Hematopoietic multipotent progenitor cell treated with erythropoietin and hydrocortisone succinate and interleukin-3 and kit ligand, for 4 days (in vitro differentiated cells): ENCODE data around the gene ADAP1.

ENCODE experiments used
- DNase-seq: peaks from one replicate; pipeline ENCODE4 v3.0.0-alpha.2; 2015

ADAP1 gene

DNA sequence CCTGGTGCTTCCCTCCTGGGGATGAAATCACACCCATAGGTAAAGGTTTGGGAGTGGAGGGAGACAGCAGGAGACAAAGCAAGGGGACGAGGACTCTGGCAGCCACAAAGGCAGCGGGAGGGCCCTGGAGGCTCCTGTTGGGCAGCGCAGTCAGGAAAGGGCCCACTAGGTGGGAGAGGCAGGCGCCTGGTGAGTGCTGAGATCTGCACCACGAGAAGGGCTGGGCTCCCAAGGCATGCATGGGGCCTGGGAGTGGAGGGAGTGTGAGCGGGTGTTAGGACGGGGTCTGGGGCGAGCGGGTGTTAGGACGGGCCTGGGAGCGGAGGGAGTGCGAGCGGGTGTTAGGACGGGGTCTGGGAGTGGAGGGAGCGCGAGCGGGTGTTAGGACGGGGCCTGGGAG is 65.1 kb downstream of the ADAP1 start:
- no peak for DNase-seq

DNA sequence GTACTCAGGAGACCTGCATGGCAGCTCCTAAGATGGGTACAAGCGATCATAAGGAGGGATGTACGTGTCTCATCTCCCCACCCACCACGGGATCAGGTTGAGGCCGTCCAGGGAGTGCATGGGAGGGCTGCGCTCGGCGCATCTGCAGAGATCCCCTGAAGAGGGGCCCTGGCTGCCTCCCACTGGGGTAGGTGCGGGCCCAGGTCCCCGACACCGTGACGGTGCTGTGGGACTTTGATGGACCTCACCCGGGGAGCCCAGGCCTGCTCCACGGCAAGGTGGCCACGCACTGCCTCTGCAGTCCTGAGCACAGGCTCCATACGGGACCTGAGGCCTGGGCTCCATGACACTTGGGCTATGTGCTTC is 65.5 kb downstream of the ADAP1 start:
- DNase-seq, result no peak

DNA sequence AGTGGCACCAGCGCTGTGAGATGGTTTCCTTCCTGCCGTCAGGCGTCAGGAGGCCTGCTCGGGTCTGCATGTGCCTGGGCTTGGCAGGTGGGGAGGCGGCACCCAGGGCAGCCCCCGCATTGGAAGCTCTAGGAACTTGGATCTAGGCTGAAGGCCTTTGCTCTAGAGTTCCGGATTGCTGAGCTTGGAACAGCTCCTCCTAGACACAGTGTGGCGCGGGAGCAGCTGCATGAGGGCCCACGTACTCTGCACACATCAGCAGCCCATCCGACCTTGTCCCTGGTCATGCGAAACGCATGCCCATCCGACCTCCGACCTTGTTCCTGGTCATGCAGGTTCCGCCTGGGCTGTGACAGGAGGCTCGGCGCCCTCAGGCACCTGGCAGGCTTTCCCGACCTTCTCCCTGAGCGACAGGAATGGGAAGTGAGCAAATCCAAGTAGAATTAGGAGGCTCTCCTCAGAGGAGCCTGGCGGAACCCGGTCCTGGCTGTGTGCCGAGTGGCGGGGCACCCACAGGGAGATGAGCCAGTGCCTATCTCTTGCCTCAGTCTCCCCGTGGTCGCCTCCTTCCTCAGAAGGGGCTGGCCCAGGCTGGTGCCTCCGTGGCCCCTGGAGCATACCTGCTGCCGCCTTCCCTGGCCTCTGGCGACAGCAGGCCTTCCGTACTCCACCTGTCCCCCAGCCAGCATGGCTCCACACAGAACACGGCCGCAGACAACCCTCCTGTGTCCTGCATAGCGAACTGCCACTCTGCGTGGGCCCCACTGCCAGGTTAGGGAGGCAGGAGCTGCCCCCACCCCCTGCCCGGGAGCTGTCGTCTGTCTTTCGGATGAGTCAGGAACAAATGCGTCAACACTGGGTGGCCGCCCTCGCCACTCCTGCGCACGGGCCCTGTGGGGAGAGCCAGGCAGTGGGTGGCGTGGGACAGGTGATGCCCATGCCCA is 66.1 kb downstream of the ADAP1 start:
- DNase-seq, result no peak

DNA sequence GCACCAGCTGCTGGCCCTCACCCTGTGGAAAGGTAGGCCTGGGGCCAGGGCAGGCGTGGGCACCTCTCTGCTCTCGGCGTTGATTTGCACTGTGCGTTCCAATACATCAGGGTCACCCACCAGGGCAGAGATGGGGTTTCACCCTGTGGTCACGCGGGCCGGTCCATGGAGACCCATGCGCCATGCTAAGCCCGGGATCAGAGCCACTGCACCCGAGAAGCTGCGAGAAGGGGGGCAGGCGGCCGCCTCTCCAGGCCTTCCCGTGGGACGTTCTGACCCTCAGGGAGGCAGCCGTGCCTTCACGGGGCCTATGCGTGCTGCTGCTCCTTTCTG is 67.0 kb downstream of the ADAP1 start:
- DNase-seq, result no peak

DNA sequence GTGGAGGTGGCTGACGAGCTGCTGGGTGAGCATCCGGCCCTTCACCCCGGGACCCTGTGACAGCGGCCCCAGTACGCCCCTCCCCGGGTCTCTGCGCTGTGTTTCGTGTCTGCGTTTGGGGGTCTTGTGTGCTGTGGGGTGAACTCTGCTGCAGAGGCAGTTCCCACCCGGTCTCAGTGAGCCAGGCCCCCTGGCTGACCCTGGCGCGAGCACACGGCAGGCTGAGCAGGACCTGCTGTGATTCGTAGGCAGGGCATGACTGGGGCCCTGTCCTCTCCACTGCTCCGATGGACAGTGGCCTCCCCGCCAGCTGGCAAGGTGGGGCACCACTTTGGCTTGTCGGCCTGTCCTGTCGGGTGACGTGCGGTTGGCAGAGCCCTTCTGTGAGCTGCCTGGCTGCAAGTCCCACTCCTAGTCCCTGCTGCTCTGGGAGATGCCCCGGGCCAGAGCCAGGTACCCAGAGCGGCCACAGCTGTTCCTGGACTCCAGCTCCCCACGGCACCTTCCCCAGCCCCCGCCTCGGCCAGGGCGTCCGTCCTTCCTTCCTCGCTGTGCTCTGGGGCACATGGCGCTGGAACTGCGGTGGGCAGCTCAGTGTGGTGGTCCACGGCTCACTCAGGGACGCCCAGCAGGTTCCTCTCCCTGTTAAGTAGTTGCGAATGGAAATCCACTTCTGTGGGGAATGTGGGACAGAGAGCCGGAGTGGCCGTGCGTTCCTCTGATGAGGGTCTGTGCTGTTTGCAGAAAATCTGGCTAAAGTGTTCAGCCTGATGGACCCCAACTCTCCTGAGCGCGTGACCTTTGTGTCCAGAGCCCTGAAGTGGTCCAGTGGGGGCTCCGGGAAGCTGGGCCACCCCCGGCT is 67.6 kb downstream of the ADAP1 start:
- no peak for DNase-seq

DNA sequence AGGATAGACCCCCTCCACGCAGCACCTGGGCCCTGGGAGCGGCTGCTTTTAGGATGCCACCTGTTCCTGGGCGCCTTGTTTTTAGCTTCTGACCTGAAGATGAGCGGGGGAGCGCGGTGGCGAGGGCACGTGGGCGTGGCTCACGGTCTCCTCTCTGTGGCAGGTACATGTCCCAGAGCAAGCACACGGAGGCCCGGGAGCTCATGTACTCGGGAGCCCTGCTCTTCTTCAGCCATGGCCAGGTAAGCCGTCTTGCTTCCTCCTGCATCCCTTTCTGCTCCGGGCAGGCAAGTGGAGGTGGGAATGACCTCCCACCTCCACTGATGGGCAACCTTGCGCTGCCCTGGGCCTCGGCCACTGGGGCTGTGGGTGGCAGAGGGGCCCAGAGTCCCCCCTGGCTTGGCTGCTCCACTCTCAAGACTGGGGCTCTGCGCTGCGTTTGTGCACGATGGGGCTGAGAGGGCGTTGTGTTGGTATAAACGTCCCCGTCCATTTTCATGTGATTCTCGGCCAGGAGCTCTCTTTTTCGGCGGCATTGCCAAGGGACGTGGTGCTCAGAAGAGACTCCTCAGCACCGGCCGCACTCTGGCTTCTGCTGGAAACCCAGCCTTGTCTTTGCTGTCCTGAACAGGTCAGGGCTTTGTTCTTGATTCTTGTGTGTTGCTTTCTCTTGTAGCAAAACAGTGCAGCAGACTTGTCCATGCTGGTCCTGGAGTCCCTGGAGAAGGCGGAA is 68.4 kb downstream of the ADAP1 start:
- DNase-seq, result no peak

- DNase-seq, result no peak
These were observed 69.1 kb downstream of the ADAP1 start for GRCh38 chr7:885261-885892.

- DNase-seq, result no peak
These were observed 70.1 kb downstream of the ADAP1 start for GRCh38 chr7:884191-885003.

GRCh38 chr7:883055-884021 is 71.1 kb downstream of the ADAP1 start:
- DNase-seq, result no peak

- DNase-seq, result no peak
These were observed 72.0 kb downstream of the ADAP1 start for GRCh38 chr7:882336-883035.

DNA sequence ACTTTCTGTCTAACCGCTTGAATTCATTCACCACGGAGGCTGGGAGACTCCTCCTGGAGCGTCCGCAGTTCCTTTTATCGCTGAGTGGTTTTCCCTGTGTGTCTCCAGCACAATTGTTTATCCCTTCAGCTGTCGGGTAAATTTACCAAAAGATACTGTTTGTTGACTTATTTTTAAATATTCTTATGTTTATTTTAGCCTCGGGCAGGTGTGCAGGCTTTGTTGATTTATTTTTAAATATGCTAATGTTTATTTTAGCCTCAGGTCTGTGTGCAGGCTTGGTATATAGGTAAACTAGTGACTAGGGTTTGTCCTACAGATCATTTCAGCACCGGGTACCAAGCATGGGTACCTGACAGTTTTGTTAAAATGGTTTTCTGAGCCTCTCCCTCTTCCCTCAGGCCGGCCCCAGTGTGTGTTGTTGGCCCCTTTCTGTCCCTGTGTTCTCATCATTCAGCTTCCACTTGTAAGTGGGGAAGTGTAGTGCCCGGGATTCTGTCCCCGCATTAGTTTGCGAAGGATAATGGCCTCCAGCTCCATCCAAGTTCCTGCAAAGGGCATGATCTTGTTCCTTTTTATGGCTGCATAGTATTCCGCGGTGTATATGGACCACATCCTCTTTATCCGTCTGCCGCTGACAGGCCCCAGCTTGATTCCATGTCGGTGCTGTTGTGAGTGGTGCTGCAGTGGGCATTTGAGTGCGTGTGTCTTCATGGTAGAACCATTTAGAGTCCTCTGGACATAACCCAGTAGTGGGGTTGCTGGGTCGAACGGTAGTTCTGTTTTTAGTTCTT is 72.8 kb downstream of the ADAP1 start:
- DNase-seq, result no peak

- no peak for DNase-seq
These were observed 74.0 kb downstream of the ADAP1 start for GRCh38 chr7:880450-880849.

GRCh38 chr7:879706-880105 is 74.8 kb downstream of the ADAP1 start:
- no peak for DNase-seq

- no peak for DNase-seq
These were observed 75.4 kb downstream of the ADAP1 start for GRCh38 chr7:879093-879492.

DNA sequence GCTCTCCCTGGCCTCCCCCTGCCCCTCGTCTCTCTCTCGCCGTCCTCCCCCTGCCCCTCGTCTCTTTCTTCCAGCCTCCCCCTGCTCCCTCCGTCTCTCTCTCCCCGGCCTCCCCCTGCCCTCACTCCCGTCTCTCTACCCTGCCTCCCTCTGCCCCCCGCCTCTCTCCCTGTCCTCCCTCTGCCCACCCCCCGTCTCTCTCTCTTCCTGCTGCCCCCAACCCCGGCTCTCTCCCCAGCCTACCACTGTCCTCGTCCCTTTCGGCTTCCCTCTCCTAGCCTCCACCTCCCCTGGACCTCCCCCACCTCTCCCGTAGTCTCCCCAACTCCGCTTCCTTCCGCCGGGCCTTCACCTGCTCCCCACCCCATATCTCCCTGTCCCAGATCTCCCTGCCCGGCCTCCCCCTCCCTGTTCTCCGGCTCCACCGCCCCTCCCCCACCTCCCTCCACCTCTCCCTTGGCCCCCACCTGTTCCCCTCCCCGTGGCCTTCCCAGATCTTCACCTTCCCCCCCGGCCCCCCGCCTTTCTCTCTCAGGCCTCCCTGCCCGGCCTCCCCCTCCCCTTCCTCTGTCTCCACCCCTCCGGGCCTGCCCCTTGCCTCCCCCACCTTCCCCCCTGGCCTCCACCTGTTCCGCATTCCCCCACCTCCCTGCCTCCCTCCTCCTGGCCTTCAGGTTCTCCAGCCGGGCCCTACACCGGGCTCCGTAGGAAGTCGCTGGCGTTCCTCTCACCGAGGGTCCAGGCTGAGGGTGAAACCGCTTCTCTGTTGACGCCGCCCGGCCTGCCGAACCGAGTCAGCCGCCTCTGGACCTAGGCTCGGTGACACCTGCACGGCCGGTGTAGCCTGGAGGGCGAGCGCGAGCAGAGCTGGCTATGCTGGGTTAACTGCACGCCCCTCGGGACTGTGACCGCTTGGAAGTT is 76.9 kb downstream of the ADAP1 start:
- peak; percentile 47 for DNase-seq

- DNase-seq, result peak; percentile 66
These were observed 77.5 kb downstream of the ADAP1 start for GRCh38 chr7:876972-877311.

DNA sequence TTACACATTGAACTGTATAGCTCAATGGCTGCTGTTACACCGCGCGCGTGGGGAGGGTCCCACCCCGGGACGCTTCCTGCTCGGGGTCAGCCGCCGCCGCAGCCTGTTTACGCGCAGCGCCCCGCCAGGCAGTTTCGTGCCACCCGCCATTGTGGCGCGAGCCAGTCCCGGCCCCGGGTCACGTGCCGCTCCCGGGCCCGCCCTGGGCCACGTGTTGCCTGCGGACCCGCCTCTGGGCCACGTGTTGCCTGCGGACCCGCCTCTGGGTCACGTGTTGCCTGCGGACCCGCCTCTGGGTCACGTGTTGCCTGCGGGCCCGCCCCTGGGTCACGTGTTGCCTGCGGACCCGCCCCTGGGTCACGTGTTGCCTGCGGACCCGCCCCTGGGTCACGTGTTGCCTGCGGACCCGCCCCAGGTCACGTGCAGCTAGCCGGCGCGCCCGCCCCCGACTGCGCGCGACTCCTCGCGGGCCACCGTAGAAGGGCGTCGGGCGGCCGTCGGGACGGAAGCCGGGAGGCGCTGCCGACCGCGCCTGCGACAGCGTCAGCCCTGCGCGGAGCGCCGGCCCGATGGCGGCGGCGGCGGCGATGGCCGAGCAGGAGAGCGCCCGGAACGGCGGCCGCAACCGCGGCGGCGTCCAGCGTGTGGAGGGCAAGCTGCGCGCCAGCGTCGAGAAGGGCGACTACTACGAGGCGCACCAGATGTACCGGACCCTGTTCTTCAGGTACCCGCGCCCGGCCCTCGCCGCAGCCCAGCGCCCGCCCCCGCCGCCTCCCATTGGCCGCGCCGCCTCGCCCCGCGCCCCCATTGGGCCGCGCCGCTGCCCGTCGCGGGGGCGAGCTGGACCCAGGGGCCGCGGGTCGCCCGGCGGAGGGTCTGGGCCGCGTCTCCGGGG is 78.2 kb downstream of the ADAP1 start, which contains the start of gene GET4:
Gene GET4, plus strand, starts transcription at position 478 of the 895 bp plus-strand sequence. Its CDS starts 92 bp downstream, at position 570.
- DNase-seq, result peak; percentile 97
